ENCODE results near the gene PSMA6.

DNA sequence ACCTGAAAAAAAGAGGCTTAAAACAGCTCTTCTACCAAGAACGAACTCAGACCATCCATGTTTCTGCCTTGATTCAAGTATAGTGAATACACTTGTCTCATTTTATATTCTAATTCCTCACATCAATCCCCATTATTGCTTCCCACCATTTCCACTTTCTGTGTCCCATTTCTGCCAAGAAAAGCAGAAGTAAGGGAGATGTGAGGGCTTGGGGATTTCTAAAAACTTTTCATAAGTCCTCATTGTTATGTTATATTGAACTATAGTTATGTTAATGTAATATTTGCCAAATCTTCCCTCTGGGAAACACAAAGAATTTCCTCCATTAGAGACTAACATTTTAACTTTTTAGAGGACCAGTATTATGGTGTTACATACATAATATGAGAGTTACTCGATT, 48.2 kb upstream of the PSMA6 start:
- no peak for TF ChIP-seq EZH2 (optimal IDR thresholded peaks at IDR 0.05; ENCODE audit: low read depth, low read length)
- TF ChIP-seq, protein P1, sequence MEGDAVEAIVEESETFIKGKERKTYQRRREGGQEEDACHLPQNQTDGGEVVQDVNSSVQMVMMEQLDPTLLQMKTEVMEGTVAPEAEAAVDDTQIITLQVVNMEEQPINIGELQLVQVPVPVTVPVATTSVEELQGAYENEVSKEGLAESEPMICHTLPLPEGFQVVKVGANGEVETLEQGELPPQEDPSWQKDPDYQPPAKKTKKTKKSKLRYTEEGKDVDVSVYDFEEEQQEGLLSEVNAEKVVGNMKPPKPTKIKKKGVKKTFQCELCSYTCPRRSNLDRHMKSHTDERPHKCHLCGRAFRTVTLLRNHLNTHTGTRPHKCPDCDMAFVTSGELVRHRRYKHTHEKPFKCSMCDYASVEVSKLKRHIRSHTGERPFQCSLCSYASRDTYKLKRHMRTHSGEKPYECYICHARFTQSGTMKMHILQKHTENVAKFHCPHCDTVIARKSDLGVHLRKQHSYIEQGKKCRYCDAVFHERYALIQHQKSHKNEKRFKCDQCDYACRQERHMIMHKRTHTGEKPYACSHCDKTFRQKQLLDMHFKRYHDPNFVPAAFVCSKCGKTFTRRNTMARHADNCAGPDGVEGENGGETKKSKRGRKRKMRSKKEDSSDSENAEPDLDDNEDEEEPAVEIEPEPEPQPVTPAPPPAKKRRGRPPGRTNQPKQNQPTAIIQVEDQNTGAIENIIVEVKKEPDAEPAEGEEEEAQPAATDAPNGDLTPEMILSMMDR (IDR thresholded peaks at IDR 0.05; ENCODE audit: low read length): no peak

All from MM.1S (cell line).